HT1080 (cell line): ENCODE data around the gene YPEL1. TPM values are rescaled to one million over a fixed set of nuclear protein-coding genes. Genes with fewer than 3 reads are reported as not detected.

Experiments
- DNase-seq: peaks from one replicate; pipeline ENCODE4 v3.0.0-alpha.2; 2015; ENCODE audit warnings: low read depth
- small RNA-seq: library from RNA; depleted of rRNA; stranded (forward); fragments of <200 nt; gene quantifications from one replicate; pipeline ENCODE3, GENCODE V24; 2014
- total RNA-seq: library from RNA; depleted of rRNA; stranded (reverse); fragments of >200 nt; shearing (Covaris generic); gene quantifications from 2 replicates; pipeline ENCODE4 v1.2.3, GENCODE V29; 2014; rRNA removed

Gene YPEL1
- total RNA-seq, 1 experiment from 2014 or later, result 0.21 TPM

GRCh38 chr22:21660904-21661303 is 74.7 kb downstream of the YPEL1 start:
- DNase-seq, result no peak

- DNase-seq, result no peak
These were observed 75.6 kb downstream of the YPEL1 start for GRCh38 chr22:21659864-21660525.

- peak; percentile 56 for DNase-seq
These were observed 78.1 kb downstream of the YPEL1 start for GRCh38 chr22:21657360-21658032.

- DNase-seq, result no peak
These were observed 78.6 kb downstream of the YPEL1 start for GRCh38 chr22:21657020-21657359.

- DNase-seq, result no peak
These were observed 82.7 kb downstream of the YPEL1 start for GRCh38 chr22:21652547-21653545.

GRCh38 chr22:21652010-21652546 is 83.5 kb downstream of the YPEL1 start:
- peak; percentile 88 for DNase-seq

- DNase-seq, result no peak
These were observed 84.0 kb downstream of the YPEL1 start for GRCh38 chr22:21651521-21652009.

- no peak for DNase-seq
These were observed 84.6 kb downstream of the YPEL1 start for GRCh38 chr22:21650823-21651520.

- no peak for DNase-seq
These were observed 85.3 kb downstream of the YPEL1 start for GRCh38 chr22:21650280-21650679.

Small RNA genes within 50 kb of the gene (small RNA-seq; reads per million reads assigned to genes)
- 2.1 reads per million, percentile 83 among the genes with 10 or more reads in this experiment for gene MIR301B
- gene RN7SL280P, result not detected

Other genes with a start within 250 kb of the YPEL1 start
- 0.13 and 0.35 TPM in 2 replicates for gene RIMBP3C, start 184.3 kb downstream of the YPEL1 start, total RNA-seq
- gene UBE2L3, start 168.1 kb downstream of the YPEL1 start, total RNA-seq, result 81.9 and 114 TPM in 2 replicates
- gene YDJC, start 105.8 kb downstream of the YPEL1 start, total RNA-seq, result 77.4 and 81.9 TPM in 2 replicates
- not detected in 2 replicates for gene CCDC116, start 103.0 kb downstream of the YPEL1 start, total RNA-seq
- 43.7 and 51.7 TPM in 2 replicates for gene SDF2L1, start 93.5 kb downstream of the YPEL1 start, total RNA-seq
- 35.5 and 46.4 TPM in 2 replicates for gene PPIL2, start 69.8 kb downstream of the YPEL1 start, total RNA-seq
- gene MAPK1, start 131.9 kb upstream of the YPEL1 start, total RNA-seq, result 84.8 and 113 TPM in 2 replicates
- gene PPM1F, start 217.1 kb upstream of the YPEL1 start, total RNA-seq, result 75.2 and 84.4 TPM in 2 replicates
- 42.5 and 48.9 TPM in 2 replicates for gene TOP3B, start 247.0 kb upstream of the YPEL1 start, total RNA-seq